ENCODE measurements around the gene IDH2.
"Not testable (repeated sequence)": the region's sequence is repeated elsewhere in the genome, so short reads cannot be mapped to it uniquely, and the experiment has no call there.

The IDH2 gene

GRCh38 chr15:90114451-90114901 is 12.2 kb upstream of the IDH2 start:
- no peak for DNase-seq (ENCODE audit: low read depth)

DNA sequence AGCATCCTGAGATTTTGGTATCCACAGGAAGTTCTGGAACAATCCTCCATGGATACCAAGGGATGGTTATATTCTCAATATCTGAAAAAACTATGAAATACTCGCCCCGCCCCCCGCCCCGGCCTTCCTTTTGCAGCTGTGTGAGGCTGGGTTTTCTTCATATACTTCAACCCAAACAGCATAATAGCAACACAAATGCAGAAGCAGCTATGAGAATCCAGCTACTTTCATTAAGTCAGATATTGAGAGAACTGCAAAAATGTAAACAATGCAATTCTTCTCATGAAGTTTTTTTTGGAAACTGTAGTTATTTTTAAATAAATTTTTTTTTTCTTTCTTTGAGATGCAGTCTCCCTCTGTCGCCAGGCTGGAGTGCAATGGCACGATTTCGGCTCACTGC is 10.9 kb upstream of the IDH2 start:
- no peak for DNase-seq (ENCODE audit: low read depth)

GRCh38 chr15:90109163-90109751 is 7.0 kb upstream of the IDH2 start:
- DNase-seq (ENCODE audit: low read depth), result not testable (repeated sequence)

GRCh38 chr15:90108038-90108437 is 5.8 kb upstream of the IDH2 start:
- DNase-seq (ENCODE audit: low read depth), result not testable (repeated sequence)

- DNase-seq (ENCODE audit: low read depth), result no peak
These were observed 4.4 kb upstream of the IDH2 start for GRCh38 chr15:90106522-90107117.

DNA sequence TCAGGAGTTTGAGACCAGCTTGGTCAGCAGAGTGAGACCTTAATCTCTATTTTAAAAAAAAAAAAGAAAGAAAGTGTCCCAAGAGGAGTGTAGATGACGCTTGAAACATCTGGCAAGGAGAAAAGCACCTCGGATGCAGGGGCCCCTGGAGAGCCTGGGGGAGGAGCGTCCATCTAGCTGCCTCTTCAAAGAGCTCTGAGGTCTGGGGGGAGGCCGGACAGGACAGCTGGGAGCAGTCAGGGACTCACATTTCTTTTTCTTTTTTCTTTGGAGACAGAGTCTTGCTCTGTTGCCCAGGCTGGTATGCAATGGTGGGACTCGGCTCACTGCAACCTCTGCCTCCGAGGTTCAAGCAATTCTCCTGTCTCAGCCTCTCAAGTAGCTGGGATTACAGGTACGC is 3.3 kb upstream of the IDH2 start:
- DNase-seq (ENCODE audit: low read depth), result no peak

DNA sequence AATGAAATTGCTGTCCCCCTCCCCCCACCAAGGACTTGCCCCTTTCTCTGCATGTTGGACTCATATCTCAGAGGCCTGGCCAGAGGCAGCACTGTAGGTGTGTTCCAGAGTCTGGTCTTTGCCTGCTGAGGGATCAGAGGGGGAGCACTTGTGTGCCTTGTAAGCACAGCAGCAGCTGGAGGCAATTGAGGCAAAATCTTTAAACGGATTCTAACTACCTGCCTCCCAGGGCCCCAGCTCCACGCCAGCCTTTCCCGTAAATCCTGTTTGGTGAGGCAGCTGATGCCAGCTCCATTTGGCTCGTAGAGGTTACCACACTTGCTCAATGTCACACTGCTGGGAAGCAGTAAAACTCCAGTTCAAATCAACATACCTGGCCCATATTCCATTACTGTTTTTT is 2.3 kb upstream of the IDH2 start:
- DNase-seq (ENCODE audit: low read depth), result no peak

DNA sequence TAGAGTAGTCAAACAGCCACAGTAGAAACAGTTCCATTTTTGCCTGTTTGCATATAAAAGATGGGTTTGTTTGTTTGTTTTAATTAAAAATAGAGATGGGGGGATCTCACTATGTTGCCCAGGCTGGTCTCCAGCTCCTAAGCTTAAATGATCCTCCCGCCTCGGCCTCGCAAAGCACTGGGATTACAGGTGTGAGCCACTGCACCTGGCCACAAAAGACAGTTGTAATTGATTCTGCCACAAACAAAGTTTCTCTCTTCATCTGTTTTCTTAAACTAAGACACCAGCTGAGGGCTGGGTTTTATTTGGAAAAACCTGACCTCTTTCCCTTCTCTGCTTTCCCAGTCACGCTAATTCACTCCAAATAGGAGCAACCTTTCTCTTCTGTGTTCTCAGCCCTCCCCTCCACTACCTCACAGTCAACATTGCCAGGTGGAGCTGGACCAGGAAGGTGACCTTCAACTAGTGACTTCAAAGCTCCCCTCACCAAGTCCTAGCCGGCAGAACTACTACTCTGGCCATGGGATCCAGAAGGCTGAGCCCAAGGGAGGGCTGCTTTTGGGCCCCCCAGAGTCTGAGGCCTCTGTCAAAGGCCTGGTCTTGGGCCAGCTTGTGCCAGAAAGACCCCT is 1.5 kb upstream of the IDH2 start:
- no peak for DNase-seq (ENCODE audit: low read depth)

DNA sequence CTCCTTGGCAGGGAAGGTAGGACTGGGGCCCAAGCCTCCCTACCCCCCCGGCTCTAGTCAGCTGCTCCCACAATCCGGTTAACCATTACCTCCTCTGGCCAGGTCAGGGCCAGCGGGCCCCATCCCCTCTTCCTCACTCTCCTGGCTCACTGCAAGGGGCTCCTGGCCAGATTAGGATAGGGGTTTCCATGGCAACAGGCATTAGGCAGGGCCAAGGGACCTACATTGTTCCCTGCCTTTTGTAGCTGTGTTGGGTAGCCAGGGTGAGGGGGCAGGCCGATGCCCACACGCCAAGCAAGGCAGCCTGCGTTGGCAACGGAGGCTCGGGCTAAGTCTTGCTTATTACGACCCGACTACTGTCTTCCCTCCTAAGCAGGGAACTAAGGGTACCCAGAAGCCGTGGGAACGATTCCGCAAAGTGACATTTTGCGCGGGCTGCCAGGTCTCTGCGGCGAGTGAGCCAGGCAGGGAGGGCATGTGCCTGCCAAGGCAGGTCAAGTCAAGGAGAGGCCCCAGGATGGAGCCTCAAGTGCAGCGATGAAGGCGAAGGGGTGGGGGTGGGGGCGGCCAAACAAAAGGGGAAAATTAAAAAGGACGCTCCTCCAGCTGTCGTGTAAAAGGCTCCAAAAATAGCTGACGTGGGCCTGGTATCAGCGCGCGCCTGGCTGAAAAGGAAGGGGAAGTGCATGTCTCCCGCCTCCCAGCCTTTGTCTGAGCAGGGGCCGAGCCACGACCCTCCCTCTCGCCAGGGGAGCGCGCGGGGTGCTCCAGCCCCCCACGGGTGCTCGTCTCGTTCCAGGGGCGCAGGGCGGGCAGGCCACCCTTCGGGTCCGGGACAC is 919 bp downstream of the IDH2 start:
- DNase-seq (ENCODE audit: low read depth), result no peak

DNA sequence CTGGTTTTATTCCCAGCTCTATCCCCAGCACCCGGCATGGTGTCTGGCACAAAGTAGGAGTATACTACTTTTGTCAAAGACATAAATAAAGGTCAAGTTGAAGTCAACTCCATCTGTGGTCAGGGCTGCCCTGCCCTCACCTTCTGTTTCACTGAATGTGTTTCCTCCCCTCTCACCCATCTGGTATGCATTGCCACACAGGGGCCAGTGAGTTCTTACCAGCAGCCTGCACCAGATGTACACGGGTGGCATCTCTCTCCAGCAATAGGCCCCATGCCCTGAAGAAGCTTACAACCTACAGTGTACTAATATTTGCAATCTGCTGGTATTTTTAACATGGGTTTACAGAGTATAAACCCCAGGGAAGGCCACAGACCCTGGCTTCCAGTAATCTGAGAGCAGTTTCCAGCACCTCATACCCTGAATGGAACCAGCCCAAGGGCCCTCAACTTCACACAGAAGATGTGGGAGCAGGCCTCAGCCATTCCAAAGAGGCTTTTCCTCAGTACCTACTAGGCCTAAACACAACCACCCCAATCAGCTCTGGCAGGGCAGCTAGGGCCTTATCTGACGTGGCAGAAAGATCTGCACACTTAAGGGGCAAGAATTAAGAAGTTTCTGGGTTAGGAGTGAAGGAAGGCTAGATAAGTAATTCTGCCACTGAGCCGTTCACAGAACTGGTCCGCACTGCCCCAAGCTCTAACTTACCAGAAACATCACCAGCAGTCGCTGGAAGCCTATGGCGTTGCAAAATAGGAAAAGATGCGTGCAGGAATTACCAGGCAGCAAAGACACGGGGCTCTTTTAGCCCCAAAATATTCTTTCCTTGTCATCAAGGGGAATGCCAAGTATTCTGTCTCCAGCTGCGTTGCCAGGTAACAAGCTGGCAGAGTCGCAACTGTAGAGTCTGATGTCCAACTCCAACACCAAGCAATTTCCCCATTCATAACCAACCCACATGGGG is 2.1 kb downstream of the IDH2 start:
- no peak for DNase-seq (ENCODE audit: low read depth)

DNA sequence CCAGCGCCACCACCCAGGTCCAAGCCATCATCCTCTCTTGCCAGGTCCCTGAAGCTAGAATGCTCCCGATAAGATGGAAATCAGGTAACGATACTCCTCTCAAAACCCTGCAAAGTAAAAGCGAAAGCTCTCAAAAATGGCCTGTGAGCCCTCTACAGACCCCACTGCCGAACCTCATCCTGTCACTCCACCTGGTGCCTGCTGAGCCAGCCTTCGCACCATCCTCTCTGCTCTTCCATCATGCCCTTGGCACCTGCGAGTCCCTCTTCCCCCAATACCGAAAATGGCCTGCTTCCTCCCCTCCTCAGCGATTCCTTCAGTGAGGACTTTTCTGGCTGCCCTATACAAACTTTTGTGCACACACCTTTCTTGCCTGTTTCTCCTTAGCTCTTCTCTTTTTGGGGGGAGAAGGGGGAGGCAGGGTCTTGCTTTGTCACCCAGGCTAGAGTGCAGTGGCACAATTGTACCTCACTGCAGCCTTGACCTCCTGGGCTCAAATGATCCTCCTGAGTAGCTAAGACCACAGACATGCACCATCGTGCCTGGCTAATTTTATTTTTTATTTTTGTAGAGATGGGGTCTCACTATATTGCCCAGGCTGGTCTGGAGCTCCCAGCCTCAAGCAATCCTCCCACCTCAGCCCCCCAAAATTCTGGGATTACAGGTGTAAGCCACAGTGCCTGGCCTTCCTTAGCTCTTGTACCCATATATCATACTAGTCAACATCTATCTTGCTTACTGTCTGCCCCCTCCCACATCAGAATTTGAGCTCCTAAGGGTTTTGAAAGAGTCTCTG is 3.0 kb downstream of the IDH2 start:
- DNase-seq (ENCODE audit: low read depth), result no peak

DNA sequence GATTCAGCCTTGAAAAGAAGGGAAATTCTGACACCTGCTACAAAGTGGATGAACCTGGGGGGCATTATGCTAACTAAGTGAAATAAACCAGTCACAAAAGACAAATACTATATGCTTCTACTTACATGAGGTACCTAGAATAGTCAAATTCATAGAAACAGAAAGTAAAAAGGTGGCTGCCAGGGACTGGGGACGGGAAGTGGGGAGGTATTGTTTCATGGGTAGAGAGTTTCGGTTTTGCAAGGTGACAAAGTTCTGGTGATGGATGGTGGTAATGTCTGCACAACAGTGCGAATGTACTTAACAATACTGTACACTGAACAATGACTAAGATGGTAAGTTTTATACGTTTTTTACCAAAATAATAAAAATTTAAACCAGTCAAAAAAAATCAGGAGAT is 4.8 kb downstream of the IDH2 start:
- no peak for DNase-seq (ENCODE audit: low read depth)

DNA sequence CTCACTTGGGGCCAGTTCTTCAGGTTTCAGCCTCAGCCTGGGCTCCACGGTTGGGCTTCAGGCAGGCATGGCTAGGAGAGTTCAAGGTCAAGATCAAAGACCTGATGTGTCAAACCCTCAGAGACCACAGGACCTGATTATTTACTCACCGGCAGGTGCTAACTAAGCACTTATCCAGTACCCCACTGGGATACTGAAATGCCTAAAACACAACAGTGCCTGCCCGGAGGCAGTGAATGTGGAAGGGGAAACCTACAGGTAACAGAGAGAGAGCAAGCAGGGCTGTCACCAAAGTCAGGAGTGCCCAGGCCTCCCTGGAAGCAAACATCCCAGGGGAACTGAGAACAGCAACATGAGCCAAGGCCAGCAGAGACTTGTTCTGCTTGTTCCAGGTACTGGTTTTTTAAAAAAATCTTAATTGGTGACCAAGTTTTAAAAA is 6.7 kb downstream of the IDH2 start:
- DNase-seq (ENCODE audit: low read depth), result no peak

- DNase-seq (ENCODE audit: low read depth), result no peak
These were observed 10.9 kb downstream of the IDH2 start for GRCh38 chr15:90091156-90091931.

DNA sequence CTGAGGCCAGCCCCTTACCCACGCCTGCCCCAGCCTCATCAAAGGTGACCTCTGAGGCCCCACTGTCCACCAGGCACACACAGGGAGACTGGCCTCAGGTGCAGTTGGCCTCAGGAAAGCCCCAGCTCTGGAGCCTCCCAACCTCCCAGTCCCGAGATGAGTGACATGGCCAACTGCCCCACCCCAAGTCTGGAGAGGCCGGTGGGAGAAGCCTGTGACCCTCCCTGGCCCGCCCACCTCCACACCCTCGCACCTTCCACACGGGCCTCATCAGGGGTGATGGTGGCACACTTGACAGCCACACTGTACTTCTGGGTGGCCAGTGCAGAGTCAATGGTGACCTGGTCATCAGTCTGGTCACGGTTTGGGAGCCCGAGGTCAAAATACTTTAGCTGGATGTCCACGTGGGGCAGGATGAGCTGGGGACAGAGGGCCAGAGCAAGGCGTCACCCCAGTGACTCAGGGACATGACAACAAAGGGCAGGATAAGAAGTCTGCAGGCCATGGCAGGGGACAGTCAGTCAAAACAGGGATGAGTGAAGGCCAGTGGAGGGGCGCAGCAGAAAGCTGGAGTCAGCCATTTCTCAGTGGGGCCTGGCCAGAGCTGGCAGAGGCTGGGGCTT is 11.9 kb downstream of the IDH2 start:
- DNase-seq (ENCODE audit: low read depth), result no peak

GRCh38 chr15:90087454-90088154 is 14.7 kb downstream of the IDH2 start:
- DNase-seq (ENCODE audit: low read depth), result no peak

- no peak for DNase-seq (ENCODE audit: low read depth)
These were observed 15.4 kb downstream of the IDH2 start for GRCh38 chr15:90086868-90087268.

DNA sequence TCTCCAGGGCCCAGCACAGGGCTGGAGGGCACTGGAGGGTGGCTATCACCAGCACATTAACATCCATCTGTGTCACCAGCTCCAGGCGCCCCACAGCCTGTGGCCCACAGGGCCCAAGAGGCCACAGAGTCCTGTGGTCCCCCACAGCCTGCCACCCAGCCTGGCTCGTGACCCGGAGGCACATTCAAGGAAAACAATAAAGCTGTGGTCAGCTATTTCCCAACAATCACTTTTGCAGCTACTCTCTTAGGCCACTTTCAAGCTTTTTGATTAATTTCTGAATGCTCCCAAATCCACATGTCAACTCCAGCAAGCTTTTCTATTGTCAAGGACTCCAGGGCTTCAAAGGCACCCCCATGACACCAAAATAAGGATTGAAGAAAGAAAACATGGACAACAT is 16.7 kb downstream of the IDH2 start:
- DNase-seq (ENCODE audit: low read depth), result no peak

DNA sequence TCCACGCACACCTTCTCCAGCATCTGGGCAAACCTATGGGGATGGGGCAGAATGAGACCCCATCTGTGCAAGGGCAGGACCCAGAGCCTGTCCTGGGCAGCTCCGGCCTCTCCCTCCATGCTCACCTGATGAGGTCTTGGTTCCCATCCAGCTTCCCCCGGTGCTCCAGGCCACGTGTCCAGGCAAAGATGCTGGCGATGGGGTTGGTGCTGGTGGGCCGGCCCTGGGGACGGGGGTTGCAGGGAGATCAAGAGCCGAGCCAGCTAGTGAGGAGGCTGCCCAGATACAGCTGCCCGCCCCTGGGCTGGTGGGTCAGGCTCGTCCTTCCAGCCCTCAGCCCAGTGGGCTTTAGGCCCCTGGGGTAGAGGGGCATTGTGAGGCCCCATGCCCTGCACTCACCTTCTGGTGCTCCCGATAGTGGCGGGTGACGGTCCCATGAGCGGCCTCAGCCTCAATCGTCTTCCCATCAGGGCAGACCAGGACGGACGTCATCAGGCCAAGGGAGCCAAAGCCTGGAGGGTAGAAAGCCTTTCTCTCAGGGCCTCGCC is 17.3 kb downstream of the IDH2 start:
- no peak for DNase-seq (ENCODE audit: low read depth)

All from non-pigmented ciliary epithelial cell (primary cell).